SK-N-SH treated with all-trans-retinoic acid at 6 μM for 48 hours (cell line): ENCODE data around the gene PAPSS1.
"Not testable (repeated sequence)": the region's sequence is repeated elsewhere in the genome, so short reads cannot be mapped to it uniquely, and the experiment has no call there.

Experiments
- ARNTL ChIP-seq: fragments of 450-650 bp; formaldehyde crosslinking; IDR thresholded peaks from 2 replicates; pipeline ENCODE4 v1.5.0; 2020; ENCODE audit warnings: low read depth, mild to moderate bottlenecking, moderate library complexity, borderline replicate concordance
- CREB5 ChIP-seq: fragments of 250-450 bp; sonication (Bioruptor Pico); IDR thresholded peaks from 2 replicates; pipeline ENCODE4 v1.5.1; 2020; ENCODE audit warnings: low read depth, mild to moderate bottlenecking, moderate library complexity
- CSDC2 ChIP-seq: fragments of 250-450 bp; sonication (Bioruptor Pico); IDR thresholded peaks from 2 replicates; pipeline ENCODE4 v1.5.0; 2020; ENCODE audit warnings: mild to moderate bottlenecking, moderate library complexity
- TCF4 ChIP-seq: fragments of 250-450 bp; sonication (Bioruptor Pico); IDR thresholded peaks from 2 replicates; pipeline ENCODE4 v1.8.0; 2021; ENCODE audit warnings: mild to moderate bottlenecking, moderate library complexity, borderline replicate concordance
- ZNF8 ChIP-seq: fragments of 450-650 bp; formaldehyde crosslinking; IDR thresholded peaks from 2 replicates; pipeline ENCODE4 v1.5.0; 2020; ENCODE audit warnings: mild to moderate bottlenecking, moderate library complexity

GRCh38 chr4:107726131-107726925 is 6.3 kb upstream of the PAPSS1 start:
- TF ChIP-seq CSDC2 (CRISPR knock-in tag); ZNF8; TCF4 (CRISPR knock-in tag); CREB5; ARNTL (CRISPR knock-in tag): not testable (repeated sequence)
